SK-N-SH treated with all-trans-retinoic acid at 6 μM for 48 hours (cell line): Measurements from ENCODE around the gene ATR.

Experiments used
- ARNTL ChIP-seq: fragments of 450-650 bp; formaldehyde crosslinking; IDR thresholded peaks from 2 replicates; pipeline ENCODE4 v1.5.0; 2020; ENCODE audit warnings: low read depth, mild to moderate bottlenecking, moderate library complexity, borderline replicate concordance
- ESRRG ChIP-seq: fragments of 250-450 bp; sonication (Bioruptor Pico); IDR thresholded peaks from 2 replicates; pipeline ENCODE4 v1.6.1; 2021; ENCODE audit warnings: mild to moderate bottlenecking
- ISL1 ChIP-seq: fragments of 250-450 bp; sonication (Bioruptor Pico); IDR thresholded peaks from 2 replicates; pipeline ENCODE4 v2.1.2; 2022; ENCODE audit warnings: mild to moderate bottlenecking, moderate library complexity
- OSR1 ChIP-seq: fragments of 250-450 bp; sonication (Bioruptor Pico); IDR thresholded peaks from 2 replicates; pipeline ENCODE4 v1.8.0; 2022; ENCODE audit warnings: moderate library complexity, mild to moderate bottlenecking, inconsistent platforms
- RARB ChIP-seq: fragments of 250-450 bp; sonication (Bioruptor Pico); IDR thresholded peaks from 2 replicates; pipeline ENCODE4 v1.8.0; 2021; ENCODE audit warnings: mild to moderate bottlenecking, moderate library complexity
- ZC3H10 ChIP-seq: fragments of 250-450 bp; sonication (Bioruptor Pico); IDR thresholded peaks from 2 replicates; pipeline ENCODE4 v1.5.1; 2021; ENCODE audit warnings: mild to moderate bottlenecking, moderate library complexity
- ZFP3 ChIP-seq: fragments of 250-450 bp; sonication (Bioruptor Pico); IDR thresholded peaks from 2 replicates; pipeline ENCODE4 v1.5.0; 2020; ENCODE audit warnings: mild to moderate bottlenecking, moderate library complexity
- TF ChIP-seq, protein P1 (sequence below): fragments of 250-450 bp; sonication (Bioruptor Pico); IDR thresholded peaks from 2 replicates; pipeline ENCODE4 v1.8.0; 2021; ENCODE audit warnings: low read depth, mild to moderate bottlenecking, moderate library complexity, borderline replicate concordance
- TF ChIP-seq, protein P2 (sequence below): fragments of 250-450 bp; sonication (Bioruptor Pico); IDR thresholded peaks from 2 replicates; pipeline ENCODE4 v1.5.1; 2021; ENCODE audit warnings: mild to moderate bottlenecking, moderate library complexity
- TF ChIP-seq, protein P3 (sequence below): fragments of 250-450 bp; sonication (Bioruptor Pico); IDR thresholded peaks from 2 replicates; pipeline ENCODE4 v1.5.1; 2020; ENCODE audit warnings: low read depth, mild to moderate bottlenecking, moderate library complexity

DNA sequence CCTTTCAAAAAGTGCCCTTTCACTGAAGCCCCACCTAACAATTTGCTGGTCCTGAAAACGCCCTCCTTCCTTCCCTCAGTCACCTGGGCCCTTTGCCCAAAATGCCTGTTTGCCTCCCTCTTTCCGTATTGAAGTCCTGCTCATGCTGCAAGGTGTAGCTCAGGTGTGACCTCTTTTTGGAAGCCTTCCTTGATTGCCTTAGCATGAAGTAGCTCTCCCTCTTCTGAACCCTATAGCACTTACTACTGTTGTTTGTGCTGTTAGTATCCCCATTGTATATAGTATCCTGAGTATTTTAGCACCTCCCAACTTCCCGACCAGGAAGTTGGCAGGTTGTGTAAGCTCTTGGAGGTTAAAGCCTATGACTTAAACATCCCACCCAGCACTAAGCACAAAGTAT, 19.4 kb upstream of the ATR start:
- no peak for TF ChIP-seq OSR1 (CRISPR knock-in tag)
- no peak for TF ChIP-seq ISL1
- no peak for TF ChIP-seq ESRRG (CRISPR knock-in tag)
- TF ChIP-seq RARB: no peak
- TF ChIP-seq, protein P1, sequence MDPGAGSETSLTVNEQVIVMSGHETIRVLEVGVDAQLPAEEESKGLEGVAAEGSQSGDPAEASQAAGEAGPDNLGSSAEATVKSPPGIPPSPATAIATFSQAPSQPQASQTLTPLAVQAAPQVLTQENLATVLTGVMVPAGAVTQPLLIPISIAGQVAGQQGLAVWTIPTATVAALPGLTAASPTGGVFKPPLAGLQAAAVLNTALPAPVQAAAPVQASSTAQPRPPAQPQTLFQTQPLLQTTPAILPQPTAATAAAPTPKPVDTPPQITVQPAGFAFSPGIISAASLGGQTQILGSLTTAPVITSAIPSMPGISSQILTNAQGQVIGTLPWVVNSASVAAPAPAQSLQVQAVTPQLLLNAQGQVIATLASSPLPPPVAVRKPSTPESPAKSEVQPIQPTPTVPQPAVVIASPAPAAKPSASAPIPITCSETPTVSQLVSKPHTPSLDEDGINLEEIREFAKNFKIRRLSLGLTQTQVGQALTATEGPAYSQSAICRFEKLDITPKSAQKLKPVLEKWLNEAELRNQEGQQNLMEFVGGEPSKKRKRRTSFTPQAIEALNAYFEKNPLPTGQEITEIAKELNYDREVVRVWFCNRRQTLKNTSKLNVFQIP (CRISPR knock-in tag): no peak
- no peak for TF ChIP-seq ZFP3 (CRISPR knock-in tag)
- TF ChIP-seq, protein P2, sequence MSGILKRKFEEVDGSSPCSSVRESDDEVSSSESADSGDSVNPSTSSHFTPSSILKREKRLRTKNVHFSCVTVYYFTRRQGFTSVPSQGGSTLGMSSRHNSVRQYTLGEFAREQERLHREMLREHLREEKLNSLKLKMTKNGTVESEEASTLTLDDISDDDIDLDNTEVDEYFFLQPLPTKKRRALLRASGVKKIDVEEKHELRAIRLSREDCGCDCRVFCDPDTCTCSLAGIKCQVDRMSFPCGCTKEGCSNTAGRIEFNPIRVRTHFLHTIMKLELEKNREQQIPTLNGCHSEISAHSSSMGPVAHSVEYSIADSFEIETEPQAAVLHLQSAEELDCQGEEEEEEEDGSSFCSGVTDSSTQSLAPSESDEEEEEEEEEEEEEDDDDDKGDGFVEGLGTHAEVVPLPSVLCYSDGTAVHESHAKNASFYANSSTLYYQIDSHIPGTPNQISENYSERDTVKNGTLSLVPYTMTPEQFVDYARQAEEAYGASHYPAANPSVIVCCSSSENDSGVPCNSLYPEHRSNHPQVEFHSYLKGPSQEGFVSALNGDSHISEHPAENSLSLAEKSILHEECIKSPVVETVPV (CRISPR knock-in tag): no peak
- TF ChIP-seq, protein P3, sequence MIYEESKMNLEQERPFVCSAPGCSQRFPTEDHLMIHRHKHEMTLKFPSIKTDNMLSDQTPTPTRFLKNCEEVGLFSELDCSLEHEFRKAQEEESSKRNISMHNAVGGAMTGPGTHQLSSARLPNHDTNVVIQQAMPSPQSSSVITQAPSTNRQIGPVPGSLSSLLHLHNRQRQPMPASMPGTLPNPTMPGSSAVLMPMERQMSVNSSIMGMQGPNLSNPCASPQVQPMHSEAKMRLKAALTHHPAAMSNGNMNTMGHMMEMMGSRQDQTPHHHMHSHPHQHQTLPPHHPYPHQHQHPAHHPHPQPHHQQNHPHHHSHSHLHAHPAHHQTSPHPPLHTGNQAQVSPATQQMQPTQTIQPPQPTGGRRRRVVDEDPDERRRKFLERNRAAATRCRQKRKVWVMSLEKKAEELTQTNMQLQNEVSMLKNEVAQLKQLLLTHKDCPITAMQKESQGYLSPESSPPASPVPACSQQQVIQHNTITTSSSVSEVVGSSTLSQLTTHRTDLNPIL (CRISPR knock-in tag): no peak
- no peak for TF ChIP-seq ZC3H10 (CRISPR knock-in tag)
- no peak for TF ChIP-seq ARNTL
